Neutrophil (primary cell): ENCODE measurements around the gene CFAP99.

Experiments
- H3K27ac ChIP-seq: fragments of 200-600 bp; sonication (generic); 2 replicates; pipeline ENCODE4 v1.5.1; 2016; ENCODE audit warnings: mild to moderate bottlenecking, moderate library complexity
- H3K27me3 ChIP-seq: fragments of 200-600 bp; sonication (generic); 2 replicates; pipeline ENCODE4 v1.6.0; 2016; ENCODE audit warnings: mild to moderate bottlenecking
- H3K36me3 ChIP-seq: fragments of 200-600 bp; sonication (generic); 2 replicates; pipeline ENCODE4 v1.5.1; 2017
- H3K4me1 ChIP-seq, 2 experiments: fragments of 200-600 bp in 1 of 2; sonication (generic) in 1 of 2; 1 replicate in 1 of 2; 2 replicates in 1 of 2; pipeline versions ENCODE4 v1.5.1 to v1.6.1; 2013 to 2016; ENCODE audit warnings: low read depth in 1 of 2, low read length in 1 of 2, mild to moderate bottlenecking in 1 of 2, moderate library complexity in 1 of 2; ENCODE audit not compliant: control insufficient read depth in 1 of 2, insufficient read depth in 1 of 2
- H3K4me3 ChIP-seq, 2 experiments: fragments of 200-600 bp in 1 of 2; sonication (generic) in 1 of 2; 1 replicate in 1 of 2; 2 replicates in 1 of 2; pipeline ENCODE4 v1.5.1; 2013 to 2016; ENCODE audit warnings: low read depth in 1 of 2, low read length in 1 of 2, mild to moderate bottlenecking in 1 of 2, moderate library complexity in 1 of 2
- H3K9me3 ChIP-seq: fragments of 200-600 bp; sonication (generic); 2 replicates; pipeline ENCODE4 v1.5.1; 2016
- TF ChIP-seq, protein P1 (sequence below): fragments of 200-600 bp; sonication (generic); IDR thresholded peaks from 2 replicates; pipeline ENCODE4 v1.5.1; 2016; ENCODE audit warnings: antibody characterized with exemption

The CFAP99 gene

DNA sequence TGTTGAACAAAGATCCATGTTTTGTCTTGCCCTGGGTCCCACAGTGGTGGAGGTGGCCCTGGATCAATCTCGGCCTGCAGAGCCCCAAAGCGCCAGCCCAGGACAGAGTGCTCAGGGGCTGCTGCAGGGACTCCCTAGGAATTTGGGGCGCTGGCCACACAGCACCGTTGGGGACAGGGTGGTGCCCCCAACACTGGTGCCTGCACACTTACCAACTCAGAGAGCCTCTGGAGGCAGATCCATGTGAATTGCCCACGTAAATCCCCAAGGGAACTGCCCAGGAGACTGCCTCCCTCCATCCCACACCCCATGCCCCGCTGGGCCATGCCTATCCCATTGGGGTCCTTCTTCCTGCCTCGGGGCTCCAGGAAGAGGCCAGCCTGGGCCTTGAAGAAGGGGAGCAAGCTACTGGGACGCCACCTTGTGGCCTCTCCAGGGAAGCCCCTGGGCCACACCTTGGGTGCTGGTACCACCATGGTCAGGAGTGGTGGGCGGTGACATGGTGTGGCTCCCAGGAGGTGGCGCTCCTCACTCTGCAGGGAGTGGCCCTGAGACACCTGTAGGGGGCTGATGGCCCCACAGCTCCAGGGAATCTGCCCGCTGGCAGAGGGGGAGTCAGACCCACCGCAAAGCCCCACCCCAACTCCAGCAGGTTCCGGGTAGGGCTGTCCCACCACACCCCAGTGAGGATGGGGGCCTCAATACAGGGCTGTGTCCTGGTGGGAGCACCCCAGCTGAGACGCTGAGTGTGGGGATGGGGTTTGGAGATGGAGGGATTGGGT, 22.8 kb downstream of the CFAP99 start:
- TF ChIP-seq, protein P1, sequence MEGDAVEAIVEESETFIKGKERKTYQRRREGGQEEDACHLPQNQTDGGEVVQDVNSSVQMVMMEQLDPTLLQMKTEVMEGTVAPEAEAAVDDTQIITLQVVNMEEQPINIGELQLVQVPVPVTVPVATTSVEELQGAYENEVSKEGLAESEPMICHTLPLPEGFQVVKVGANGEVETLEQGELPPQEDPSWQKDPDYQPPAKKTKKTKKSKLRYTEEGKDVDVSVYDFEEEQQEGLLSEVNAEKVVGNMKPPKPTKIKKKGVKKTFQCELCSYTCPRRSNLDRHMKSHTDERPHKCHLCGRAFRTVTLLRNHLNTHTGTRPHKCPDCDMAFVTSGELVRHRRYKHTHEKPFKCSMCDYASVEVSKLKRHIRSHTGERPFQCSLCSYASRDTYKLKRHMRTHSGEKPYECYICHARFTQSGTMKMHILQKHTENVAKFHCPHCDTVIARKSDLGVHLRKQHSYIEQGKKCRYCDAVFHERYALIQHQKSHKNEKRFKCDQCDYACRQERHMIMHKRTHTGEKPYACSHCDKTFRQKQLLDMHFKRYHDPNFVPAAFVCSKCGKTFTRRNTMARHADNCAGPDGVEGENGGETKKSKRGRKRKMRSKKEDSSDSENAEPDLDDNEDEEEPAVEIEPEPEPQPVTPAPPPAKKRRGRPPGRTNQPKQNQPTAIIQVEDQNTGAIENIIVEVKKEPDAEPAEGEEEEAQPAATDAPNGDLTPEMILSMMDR = peak; percentile 41
- Histone ChIP-seq H3K4me1 (no peaks in the 10 kb centered on the region), H3K27ac (no peak overlapping the region), H3K4me3 (no peak overlapping the region), H3K27me3 (no peaks in the 10 kb centered on the region), H3K36me3 (no peaks in the 10 kb centered on the region), H3K9me3 (no peaks in the 10 kb centered on the region)

DNA sequence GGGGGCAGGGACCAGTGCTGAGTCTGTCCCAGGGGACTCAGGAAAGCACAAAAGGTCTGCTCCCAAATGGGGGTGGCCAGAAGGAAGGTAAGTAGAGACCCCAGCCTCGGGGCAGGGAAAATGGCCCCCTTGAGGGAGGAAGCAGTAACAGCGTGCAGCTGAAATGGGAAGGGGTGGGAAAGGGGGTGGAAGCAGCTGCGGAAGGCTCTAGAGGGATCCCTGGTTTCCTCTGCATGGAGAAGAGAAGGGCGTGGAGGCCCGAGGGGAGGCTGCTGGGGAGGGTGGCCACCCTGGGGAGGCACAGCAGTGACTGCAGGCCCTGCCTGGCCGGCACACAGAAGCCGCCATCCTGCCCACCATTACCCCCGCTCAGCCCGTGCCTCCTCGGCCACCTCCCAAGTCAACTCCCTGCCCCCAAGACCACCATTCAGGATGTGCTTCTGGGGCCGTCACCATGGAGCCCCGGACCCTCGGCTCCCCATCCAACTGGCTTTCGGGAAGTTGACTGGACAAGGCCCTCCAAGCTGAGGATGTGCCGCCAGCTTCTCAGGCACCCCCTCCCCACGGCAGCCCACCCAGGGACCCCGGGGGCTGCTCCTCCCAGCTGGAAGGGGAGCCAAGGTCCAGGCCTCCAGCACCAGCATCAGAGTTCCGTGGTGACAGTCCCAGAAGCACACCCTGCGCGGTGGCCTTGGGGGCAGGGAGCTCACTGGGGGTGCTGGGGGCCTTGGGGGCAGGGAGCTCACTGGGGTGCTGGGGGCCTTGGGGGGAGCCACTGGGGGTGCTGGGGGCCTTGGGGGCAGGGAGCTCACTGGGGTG, 23.6 kb downstream of the CFAP99 start:
- Histone ChIP-seq H3K4me3 (no peak overlapping the region), H3K27me3 (no peaks in the 10 kb centered on the region), H3K9me3 (no peaks in the 10 kb centered on the region), H3K4me1 (no peaks in the 10 kb centered on the region), H3K36me3 (no peaks in the 10 kb centered on the region), H3K27ac (no peak overlapping the region)
- TF ChIP-seq, protein P1 = no peak

DNA sequence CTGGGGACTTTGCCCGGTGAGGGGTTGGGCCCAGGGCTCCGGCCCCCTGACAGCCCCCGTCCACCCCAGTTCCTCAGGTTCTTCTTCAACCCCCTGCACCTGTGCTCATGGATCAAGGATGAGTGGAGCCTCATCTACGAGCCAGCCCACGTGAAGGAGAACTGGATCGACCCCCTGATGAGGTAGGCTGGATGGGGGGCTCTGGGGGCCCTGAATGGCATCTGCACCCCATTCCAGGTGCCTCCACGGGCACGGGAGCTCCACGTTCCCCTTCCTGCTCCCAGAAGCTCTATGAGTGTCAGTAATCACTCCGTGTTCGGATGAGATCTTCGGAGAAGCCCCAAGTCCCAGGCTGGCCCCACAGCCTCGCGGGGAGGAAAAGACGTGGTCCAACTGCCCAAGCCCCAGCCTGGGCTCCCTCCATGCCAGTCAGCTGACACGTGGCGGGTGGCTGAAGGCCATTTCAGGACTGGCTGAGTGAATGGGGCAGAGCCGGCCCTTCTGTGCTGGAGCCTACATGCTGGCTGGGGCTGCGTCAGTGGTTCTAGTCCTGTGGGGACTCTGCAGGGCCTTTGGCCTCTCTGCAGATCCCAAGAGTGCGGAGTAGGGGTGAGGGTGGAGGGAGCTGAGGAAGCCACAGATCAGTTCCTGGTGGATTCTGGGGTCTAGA, 24.4 kb downstream of the CFAP99 start:
- no peak overlapping the region for H3K4me3 ChIP-seq
- no peaks in the 10 kb centered on the region for H3K9me3 ChIP-seq
- TF ChIP-seq, protein P1 = no peak
- no peaks in the 10 kb centered on the region for H3K4me1 ChIP-seq
- no peak overlapping the region for H3K27ac ChIP-seq
- H3K27me3 ChIP-seq = no peaks in the 10 kb centered on the region
- H3K36me3 ChIP-seq = no peaks in the 10 kb centered on the region

DNA sequence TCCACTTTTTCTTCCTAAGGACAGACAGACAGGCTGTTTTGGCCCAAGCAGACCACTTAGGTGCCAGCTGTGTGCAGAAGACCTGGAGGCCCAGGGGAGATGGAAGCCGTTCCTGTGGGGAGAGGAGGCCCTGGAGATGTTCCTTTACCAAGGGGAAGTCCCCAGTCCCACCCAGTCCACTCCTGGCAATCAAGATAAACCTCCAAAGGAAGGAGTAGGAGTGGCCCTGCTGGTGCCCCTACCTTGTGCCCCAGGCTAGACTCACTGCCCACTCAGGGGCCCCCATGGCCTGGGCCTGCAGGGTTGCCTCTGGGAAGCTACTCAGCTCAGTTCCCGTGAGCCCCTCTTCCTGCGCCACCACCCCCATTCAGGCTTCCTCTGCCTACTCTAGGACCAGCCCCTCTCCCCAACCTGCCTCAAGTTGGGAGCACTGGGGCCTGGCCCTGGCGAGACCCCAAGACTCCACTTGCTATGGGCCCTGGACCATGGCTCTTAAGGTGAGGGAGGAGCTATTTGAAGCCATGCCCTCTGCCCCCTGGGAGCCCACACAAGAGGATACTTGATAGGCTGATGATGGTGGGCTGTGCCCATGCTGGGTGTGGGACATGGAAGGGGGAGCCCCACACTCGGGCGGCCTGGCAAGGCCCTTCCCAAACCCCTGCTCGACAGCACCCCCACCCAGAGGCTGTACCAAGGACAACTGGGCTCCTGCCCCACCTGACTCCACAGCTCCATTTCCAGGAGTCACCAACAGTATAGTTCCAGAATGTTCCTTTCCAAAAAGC, 25.4 kb downstream of the CFAP99 start:
- no peaks in the 10 kb centered on the region for H3K36me3 ChIP-seq
- H3K4me1 ChIP-seq = no peaks in the 10 kb centered on the region
- no peak overlapping the region for H3K4me3 ChIP-seq
- H3K9me3 ChIP-seq = no peaks in the 10 kb centered on the region
- H3K27ac ChIP-seq = no peak overlapping the region
- H3K27me3 ChIP-seq = no peaks in the 10 kb centered on the region
- TF ChIP-seq, protein P1 = no peak

DNA sequence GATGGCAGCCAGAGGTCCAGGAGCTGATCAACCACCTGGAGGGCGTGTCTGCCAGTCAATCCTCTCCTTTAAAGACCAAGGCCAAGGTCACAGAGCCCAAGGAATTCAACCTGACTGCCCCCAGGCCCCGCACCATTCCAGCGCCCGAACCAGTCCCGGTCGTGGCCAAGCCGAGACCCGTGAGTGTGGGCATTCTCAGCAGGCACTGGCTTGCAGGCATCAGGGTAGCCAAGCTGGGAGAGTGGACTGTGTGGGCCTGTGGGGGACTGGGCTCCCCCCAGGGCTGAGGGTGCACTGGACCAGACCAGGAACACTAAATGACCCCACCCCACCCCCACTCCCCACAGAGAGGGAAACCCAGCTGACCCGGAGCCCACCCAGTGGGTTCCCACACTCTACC, 26.4 kb downstream of the CFAP99 start:
- Histone ChIP-seq H3K4me1 (no peaks in the 10 kb centered on the region), H3K4me3 (no peak overlapping the region), H3K36me3 (no peaks in the 10 kb centered on the region), H3K27ac (no peak overlapping the region), H3K27me3 (no peaks in the 10 kb centered on the region), H3K9me3 (no peaks in the 10 kb centered on the region)
- TF ChIP-seq, protein P1 = no peak
